Heart left ventricle (tissue), 16 donors: Measurements from ENCODE around the gene MYMX. TPM values are rescaled to one million over a fixed set of nuclear protein-coding genes. Genes with fewer than 3 reads are reported as not detected.
A peak's percentile ranks its signal among the peaks of the same experiment; 100 is the strongest.

Experiments
- ATAC-seq, 4 donors: fragments of 200-7000 bp; cut with Tn5 transposase; one replicate each; pipeline ENCODE4 v1.9.1; 2020 to 2022; ENCODE audit warnings: moderate library complexity in 4 of 4, mild to moderate bottlenecking in 3 of 4, moderate number of reproducible peaks in 1 of 4
- DNase-seq, 5 donors: peaks; one replicate each; pipeline ENCODE4 v3.0.0-alpha.2; 2020
- H3K27ac ChIP-seq, 12 donors: fragments of 200-600 bp; sonication (generic) in 4 of 12; one replicate each; pipeline versions ENCODE4 v1.5.0 to v1.8.0; 2016 to 2022; ENCODE audit warnings: mild to moderate bottlenecking in 2 of 12
- H3K27me3 ChIP-seq, 9 donors: fragments of 200-600 bp; sonication (generic) in 2 of 9; one replicate each; pipeline versions ENCODE4 v1.5.1 to v1.8.0; 2016 to 2022; ENCODE audit warnings: mild to moderate bottlenecking in 3 of 9
- H3K36me3 ChIP-seq, 9 donors: fragments of 200-600 bp; sonication (generic) in 2 of 9; one replicate each; pipeline versions ENCODE4 v1.5.0 to v1.8.0; 2018 to 2022; ENCODE audit warnings: mild to moderate bottlenecking in 2 of 9
- H3K4me1 ChIP-seq, 12 donors: fragments of 200-600 bp; sonication (generic) in 4 of 12; one replicate each; pipeline versions ENCODE4 v1.5.0 to v1.8.0; 2016 to 2022; ENCODE audit warnings: mild to moderate bottlenecking in 3 of 12
- H3K4me3 ChIP-seq, 12 donors: fragments of 200-600 bp; sonication (generic) in 4 of 12; one replicate each; pipeline versions ENCODE4 v1.5.0 to v1.8.0; 2017 to 2022; ENCODE audit warnings: mild to moderate bottlenecking in 9 of 12, moderate library complexity in 4 of 12
- H3K9me3 ChIP-seq, 12 donors: fragments of 200-600 bp; sonication (generic) in 4 of 12; one replicate each; pipeline versions ENCODE4 v1.5.0 to v1.8.0; 2016 to 2022; ENCODE audit warnings: mild to moderate bottlenecking in 1 of 12
- POLR2A ChIP-seq, 2 donors: fragments of 450-650 bp; IDR thresholded peaks; one replicate each; pipeline ENCODE4 v1.6.1; 2017; ENCODE audit warnings: antibody characterized with exemption in 2 of 2, mild to moderate bottlenecking in 2 of 2, moderate library complexity in 2 of 2
- WGBS, 4 donors: extraction: QIAGEN DNeasy Blood & Tissue Kit in 2 of 4; methylation state at CpG; one replicate each; pipeline versions ENCODE4 v1.1.5 to v1.1.7; 2013 to 2018; 5-methylcytosine and 5-hydroxymethylcytosine counted together
- intact Hi-C, 10 donors: fragments of 100-400 bp; cut with DNase I; formaldehyde crosslinking; loops; one replicate each; pipeline versions ENCODE4 v1.11.1 to v1.14.2; 2022
- polyA plus RNA-seq, 2 donors: library from polyadenylated mRNA; stranded (reverse); fragments of 200-250 nt; gene quantifications; one replicate each; pipeline ENCODE4 v1.2.3, GENCODE V29; 2013
- total RNA-seq, 9 donors: library from RNA; depleted of rRNA in 2 of 9; stranded (reverse); fragments of >200 nt in 2 of 9; fragmentation: NEBNext Ultra II Directional in 3 of 9; extraction: Animal tissue kit (Norgen Biotek cat#: 25700) in 3 of 9; gene quantifications; one replicate each; pipeline versions ENCODE4 v1.1.0 to v1.2.4, GENCODE V29; 2016 to 2023
- TF ChIP-seq, protein P1 (sequence below), 12 donors: fragments of 200-600 bp; sonication (generic) in 4 of 12; IDR thresholded peaks; one replicate each; pipeline versions ENCODE4 v1.5.0 to v1.8.0; 2018 to 2022; ENCODE audit warnings: antibody characterized with exemption in 12 of 12, mild to moderate bottlenecking in 5 of 12
- donor health status: ischemic (EF 13 %, LVEDD 7.1; RV severe dilation, severe dysfunction).
- donor health status: healthy with polysubstance abuse.
- donor health status: DM: no; HTN: yes; CAD: no.
- donor health status: DM: no; HTN: no; CAD: no.
- donor health status: ischemic (EF 25% LVEDD 6.9; RV normal size, moderate dysfunction).
- donor health status: ischemic (EF 25% LVEDD 5.7; RV mildly dilated, moderate dysfunction).
- donor health status: healthy.
- donor health status: DM: yes; HTN: yes; CAD: no.
- donor health status: ischemic (EF 35%, LVEDD 5.7; RV mildly dilated, moderate dysfunction).
- donor health status: nonischemic (EF 11% LVEDD 7.7; RV severe dilation, severe dysfunction).
- donor health status: DM: yes; HTN: yes; CAD: no.
- donor health status: PGD.
- donor health status: ischemic (EF 29% LVEDD 5.4; RV normal size, mild dysfunction).
- donor health status: nonischemic (EF 23%, LVEDD 6.1; RV moderate dilation, normal function).

The MYMX gene
- total and polyA plus RNA-seq, 11 donors = 0.31 to 0.96 (median 0.60) TPM; not detected in 4

DNA sequence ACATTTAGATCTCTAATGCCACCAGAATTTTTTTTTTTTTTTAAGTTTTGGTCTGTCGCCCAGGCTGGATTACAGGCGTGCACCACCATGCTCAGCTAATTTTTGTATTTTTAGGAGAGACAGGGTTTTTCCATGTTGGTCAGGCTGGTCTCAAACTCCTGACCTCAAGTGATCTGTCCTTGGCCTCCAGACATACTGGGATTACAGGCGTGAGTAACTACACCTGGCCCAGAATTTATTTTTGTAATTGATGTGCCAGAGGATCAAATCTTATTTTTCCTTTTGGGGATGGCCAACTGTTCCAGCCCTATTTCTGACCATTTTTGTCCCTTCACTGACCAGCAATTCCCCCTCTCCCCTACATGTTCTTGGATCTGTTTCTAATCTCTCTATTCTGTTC, 18.0 kb upstream of the MYMX start:
- Histone ChIP-seq H3K4me3 (no peak overlapping the region), H3K27ac (no peak overlapping the region), H3K4me1 (peaks cover 2 to 28% (median 16%) of the 10 kb centered on the region in 12 donors), H3K9me3 (no peaks in the 10 kb centered on the region), H3K36me3 (no peaks in the 10 kb centered on the region), H3K27me3 (no peaks in the 10 kb centered on the region)
- 74 to 94% (median 92%) methylated on average over 3 of the region's 3 CpGs for WGBS, 4 donors
- no peak for ATAC-seq
- no peak for DNase-seq
- TF ChIP-seq POLR2A (IDR thresholded peaks at IDR 0.05) = no peak
- TF ChIP-seq, protein P1, sequence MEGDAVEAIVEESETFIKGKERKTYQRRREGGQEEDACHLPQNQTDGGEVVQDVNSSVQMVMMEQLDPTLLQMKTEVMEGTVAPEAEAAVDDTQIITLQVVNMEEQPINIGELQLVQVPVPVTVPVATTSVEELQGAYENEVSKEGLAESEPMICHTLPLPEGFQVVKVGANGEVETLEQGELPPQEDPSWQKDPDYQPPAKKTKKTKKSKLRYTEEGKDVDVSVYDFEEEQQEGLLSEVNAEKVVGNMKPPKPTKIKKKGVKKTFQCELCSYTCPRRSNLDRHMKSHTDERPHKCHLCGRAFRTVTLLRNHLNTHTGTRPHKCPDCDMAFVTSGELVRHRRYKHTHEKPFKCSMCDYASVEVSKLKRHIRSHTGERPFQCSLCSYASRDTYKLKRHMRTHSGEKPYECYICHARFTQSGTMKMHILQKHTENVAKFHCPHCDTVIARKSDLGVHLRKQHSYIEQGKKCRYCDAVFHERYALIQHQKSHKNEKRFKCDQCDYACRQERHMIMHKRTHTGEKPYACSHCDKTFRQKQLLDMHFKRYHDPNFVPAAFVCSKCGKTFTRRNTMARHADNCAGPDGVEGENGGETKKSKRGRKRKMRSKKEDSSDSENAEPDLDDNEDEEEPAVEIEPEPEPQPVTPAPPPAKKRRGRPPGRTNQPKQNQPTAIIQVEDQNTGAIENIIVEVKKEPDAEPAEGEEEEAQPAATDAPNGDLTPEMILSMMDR (IDR thresholded peaks at IDR 0.05) = no peak
- intact Hi-C loops = no loop called here

- no peaks in the 10 kb centered on the region for H3K27me3 ChIP-seq
- H3K36me3 ChIP-seq = no peaks in the 10 kb centered on the region
- H3K4me3 ChIP-seq = no peak overlapping the region
- TF ChIP-seq POLR2A (IDR thresholded peaks at IDR 0.05) = no peak
- TF ChIP-seq, protein P1 (IDR thresholded peaks at IDR 0.05) = no peak
- no peaks in the 10 kb centered on the region for H3K9me3 ChIP-seq
- H3K4me1 ChIP-seq = peaks cover 2 to 29% (median 16%) of the 10 kb centered on the region in 12 donors
- no peak for DNase-seq
- ATAC-seq = no peak
- WGBS, 4 donors = 82 to 95% (median 92%) methylated on average over 4 of the region's 4 CpGs
- H3K27ac ChIP-seq = no peak overlapping the region
- intact Hi-C loops = no loop called here
Measured at GRCh38 chr6:44199883-44200282, 16.8 kb upstream of the MYMX start.

GRCh38 chr6:44201200-44201599, 15.5 kb upstream of the MYMX start:
- ATAC-seq (peak in 1 of 4 donors; percentile 17), DNase-seq (no peak)
- no peaks in the 10 kb centered on the region for H3K36me3 ChIP-seq
- H3K27me3 ChIP-seq = no peaks in the 10 kb centered on the region
- peak overlapping the region in 9 of 12 donors; percentile 3 to 89 (median 69) for H3K27ac ChIP-seq
- no peak for TF ChIP-seq POLR2A (IDR thresholded peaks at IDR 0.05)
- TF ChIP-seq, protein P1 (IDR thresholded peaks at IDR 0.05) = no peak
- peaks cover 2 to 29% (median 16%) of the 10 kb centered on the region in 12 donors for H3K4me1 ChIP-seq
- intact Hi-C loops = no loop called here
- no peaks in the 10 kb centered on the region for H3K9me3 ChIP-seq
- no peak overlapping the region for H3K4me3 ChIP-seq
- WGBS, 4 donors = 81 to 100% (median 92%) methylated on average over 1 to 3 of the region's 3 CpGs

DNA sequence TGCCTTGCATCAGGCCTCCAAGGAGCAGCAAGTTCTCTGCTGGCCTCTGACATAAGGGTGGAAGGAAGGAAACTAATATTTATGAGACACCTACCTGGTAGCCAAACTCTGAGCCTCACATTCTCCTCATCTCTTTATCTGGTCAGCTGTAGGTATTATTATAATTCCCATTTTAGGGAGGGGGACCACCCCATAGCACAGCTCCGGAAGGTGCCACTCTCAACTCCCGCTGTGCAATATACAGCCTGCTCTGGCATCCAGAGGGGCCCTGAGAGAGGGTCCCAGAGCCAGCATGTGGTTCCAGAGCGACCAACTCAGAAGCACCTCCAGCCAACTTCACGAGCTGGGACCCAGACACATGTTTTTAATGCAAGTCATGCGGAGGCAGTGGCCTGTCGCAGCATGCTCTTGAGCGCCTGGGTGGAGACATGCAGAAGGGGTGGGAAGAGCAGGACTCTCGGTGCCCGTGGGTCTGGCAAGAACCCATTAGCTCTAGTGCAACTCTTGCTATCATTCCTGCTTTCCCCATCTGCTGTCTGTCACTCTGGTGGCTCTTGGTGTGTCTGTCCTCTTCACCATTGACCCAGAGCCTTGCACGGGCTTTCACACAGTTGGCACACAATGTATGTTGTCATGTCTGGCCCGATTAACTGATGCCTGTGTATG, 15.0 kb upstream of the MYMX start:
- 76 to 84% (median 81%) methylated on average over 10 to 11 of the region's 11 CpGs for WGBS, 4 donors
- no peaks in the 10 kb centered on the region for H3K9me3 ChIP-seq
- H3K36me3 ChIP-seq = no peaks in the 10 kb centered on the region
- H3K27me3 ChIP-seq = no peaks in the 10 kb centered on the region
- intact Hi-C loops = no loop called here
- peak overlapping the region; percentile 3 to 89 (median 65) for H3K27ac ChIP-seq
- TF ChIP-seq, protein P1 (IDR thresholded peaks at IDR 0.05) = no peak
- no peak for TF ChIP-seq POLR2A (IDR thresholded peaks at IDR 0.05)
- DNase-seq (no peak), ATAC-seq (no peak)
- H3K4me3 ChIP-seq = no peak overlapping the region
- peaks cover 2 to 29% (median 16%) of the 10 kb centered on the region in 12 donors for H3K4me1 ChIP-seq
